HepG2 (cell line): ENCODE results near the gene CERS5. TPM values are rescaled to one million over a fixed set of nuclear protein-coding genes. Genes with fewer than 3 reads are reported as not detected.

ENCODE experiments used
- ATF1 ChIP-seq: IDR thresholded peaks from 2 replicates; pipeline ENCODE4 v1.6.1; 2016; ENCODE audit warnings: mild to moderate bottlenecking, control low read depth
- DMAP1 ChIP-seq: IDR thresholded peaks from 2 replicates; pipeline ENCODE4 v1.6.1; 2016
- MXD3 ChIP-seq: IDR thresholded peaks from 2 replicates; pipeline ENCODE4 v1.6.1; 2016; ENCODE audit warnings: mild to moderate bottlenecking, missing biosample characterization, missing genetic modification reagents
- NR2F6 ChIP-seq, 2 experiments: IDR thresholded peaks; 2 replicates each; pipeline ENCODE4 v1.6.1; 2016; ENCODE audit warnings: antibody characterized with exemption in 1 of 2, mild to moderate bottlenecking in 1 of 2
- PRDM4 ChIP-seq: sonication (generic); formaldehyde crosslinking; IDR thresholded peaks from 2 replicates; pipeline ENCODE4 v1.9.0; 2021; ENCODE audit warnings: missing genetic modification reagents, borderline replicate concordance
- XBP1 ChIP-seq: sonication (generic); formaldehyde crosslinking; IDR thresholded peaks from 2 replicates; pipeline ENCODE4 v1.5.0; 2020; ENCODE audit warnings: missing genetic modification reagents
- ZMAT3 ChIP-seq: sonication (generic); formaldehyde crosslinking; conservative IDR thresholded peaks from 2 replicates; pipeline ENCODE4 v1.7.0; 2021; ENCODE audit warnings: missing genetic modification reagents
- ZNF251 ChIP-seq: sonication (generic); formaldehyde crosslinking; IDR thresholded peaks from 2 replicates; pipeline ENCODE4 v1.9.0; 2021; ENCODE audit warnings: mild to moderate bottlenecking, missing genetic modification reagents
- ZSCAN5A ChIP-seq: sonication (generic); formaldehyde crosslinking; IDR thresholded peaks from 2 replicates; pipeline ENCODE4 v1.8.0; 2022; ENCODE audit warnings: mild to moderate bottlenecking, missing genetic modification reagents, borderline replicate concordance
- polyA plus RNA-seq, 8 experiments: library from polyadenylated mRNA; depleted of rRNA in 3 of 8; stranded (reverse) in 7 of 8; unstranded in 1 of 8; fragments of >200 nt; fragmentation: Illumina TruSeq in 4 of 8; extraction: Trizol in 4 of 8; gene quantifications; 2 replicates each; pipeline versions ENCODE4 v1.2.1 to v1.2.3, GENCODE V29; 2011 to 2016; ENCODE audit warnings: low read depth in 4 of 8, missing spikeins in 1 of 8, mixed read lengths in 1 of 8; ENCODE audit not compliant: insufficient read depth in 1 of 8
- total RNA-seq, 5 experiments: library from RNA; depleted of rRNA; stranded (reverse); fragments of >200 nt; fragmentation: Illumina TruSeq; extraction: Trizol; gene quantifications; 2 replicates each; pipeline ENCODE4 v1.2.3, GENCODE V29; 2016; ENCODE audit warnings: low read depth in 1 of 5
- TF ChIP-seq, protein P1 (sequence below): sonication (generic); formaldehyde crosslinking; IDR thresholded peaks from 2 replicates; pipeline ENCODE4 v1.4.0; 2020; ENCODE audit warnings: missing genetic modification reagents
- TF ChIP-seq, protein P2 (sequence below): sonication (generic); formaldehyde crosslinking; IDR thresholded peaks from one replicate; pipeline ENCODE4 v1.5.1; 2020; ENCODE audit warnings: mild to moderate bottlenecking, missing genetic modification reagents; ENCODE audit errors: not compliant biosample characterization
- TF ChIP-seq, protein P3 (sequence below): sonication (generic); formaldehyde crosslinking; IDR thresholded peaks from 2 replicates; pipeline ENCODE4 v1.9.0; 2022; ENCODE audit warnings: missing genetic modification reagents, mild to moderate bottlenecking, borderline replicate concordance

The CERS5 gene
- total and polyA plus RNA-seq, 2 of the 13 experiments (the other 11 are each of a cell fraction or from before 2014, with no cell fraction given): 22.3 to 48.8 TPM

DNA sequence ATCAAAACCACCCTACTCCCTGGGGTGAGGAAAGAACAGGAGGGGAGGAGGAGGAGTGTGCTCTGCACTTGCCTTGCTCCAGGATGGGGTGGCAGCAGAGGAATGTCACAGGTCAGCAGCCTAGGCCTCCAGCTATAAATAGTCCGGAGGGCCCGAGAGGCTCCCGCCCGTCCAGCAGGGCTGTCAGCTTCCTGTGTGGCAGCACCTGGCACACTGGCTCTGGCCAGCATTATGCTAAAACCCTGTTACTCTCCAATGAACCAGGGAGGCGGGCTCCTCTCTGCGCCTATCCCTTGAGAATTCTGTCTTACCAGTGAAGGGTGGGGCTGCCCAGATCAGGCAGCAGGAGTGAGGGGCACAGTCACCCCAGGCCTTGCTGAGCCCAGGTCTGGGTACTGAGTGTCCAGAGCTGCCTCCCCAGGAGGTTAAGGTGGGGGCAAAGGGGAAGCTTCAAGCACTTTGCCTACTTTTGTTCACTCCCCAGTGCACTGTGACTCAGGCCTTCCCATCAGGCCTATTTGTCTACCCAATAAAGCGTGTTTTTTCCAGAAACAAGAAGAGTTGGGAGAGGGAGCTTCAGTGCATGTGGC, 56.3 kb downstream of the CERS5 start (continued):
- peak; percentile 20; the same call in 1 of the 2 replicates for TF ChIP-seq DMAP1
- no peak for TF ChIP-seq PRDM4 (CRISPR knock-in tag)
- peak; percentile 40; the same call in 1 of the 2 replicates for TF ChIP-seq MXD3 (CRISPR knock-in tag)
- TF ChIP-seq, protein P1, sequence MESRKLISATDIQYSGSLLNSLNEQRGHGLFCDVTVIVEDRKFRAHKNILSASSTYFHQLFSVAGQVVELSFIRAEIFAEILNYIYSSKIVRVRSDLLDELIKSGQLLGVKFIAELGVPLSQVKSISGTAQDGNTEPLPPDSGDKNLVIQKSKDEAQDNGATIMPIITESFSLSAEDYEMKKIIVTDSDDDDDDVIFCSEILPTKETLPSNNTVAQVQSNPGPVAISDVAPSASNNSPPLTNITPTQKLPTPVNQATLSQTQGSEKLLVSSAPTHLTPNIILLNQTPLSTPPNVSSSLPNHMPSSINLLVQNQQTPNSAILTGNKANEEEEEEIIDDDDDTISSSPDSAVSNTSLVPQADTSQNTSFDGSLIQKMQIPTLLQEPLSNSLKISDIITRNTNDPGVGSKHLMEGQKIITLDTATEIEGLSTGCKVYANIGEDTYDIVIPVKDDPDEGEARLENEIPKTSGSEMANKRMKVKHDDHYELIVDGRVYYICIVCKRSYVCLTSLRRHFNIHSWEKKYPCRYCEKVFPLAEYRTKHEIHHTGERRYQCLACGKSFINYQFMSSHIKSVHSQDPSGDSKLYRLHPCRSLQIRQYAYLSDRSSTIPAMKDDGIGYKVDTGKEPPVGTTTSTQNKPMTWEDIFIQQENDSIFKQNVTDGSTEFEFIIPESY (CRISPR knock-in tag): no peak
- no peak for TF ChIP-seq ATF1
- TF ChIP-seq XBP1 (CRISPR knock-in tag): no peak
- TF ChIP-seq ZNF251 (CRISPR knock-in tag): no peak
- TF ChIP-seq, protein P2, sequence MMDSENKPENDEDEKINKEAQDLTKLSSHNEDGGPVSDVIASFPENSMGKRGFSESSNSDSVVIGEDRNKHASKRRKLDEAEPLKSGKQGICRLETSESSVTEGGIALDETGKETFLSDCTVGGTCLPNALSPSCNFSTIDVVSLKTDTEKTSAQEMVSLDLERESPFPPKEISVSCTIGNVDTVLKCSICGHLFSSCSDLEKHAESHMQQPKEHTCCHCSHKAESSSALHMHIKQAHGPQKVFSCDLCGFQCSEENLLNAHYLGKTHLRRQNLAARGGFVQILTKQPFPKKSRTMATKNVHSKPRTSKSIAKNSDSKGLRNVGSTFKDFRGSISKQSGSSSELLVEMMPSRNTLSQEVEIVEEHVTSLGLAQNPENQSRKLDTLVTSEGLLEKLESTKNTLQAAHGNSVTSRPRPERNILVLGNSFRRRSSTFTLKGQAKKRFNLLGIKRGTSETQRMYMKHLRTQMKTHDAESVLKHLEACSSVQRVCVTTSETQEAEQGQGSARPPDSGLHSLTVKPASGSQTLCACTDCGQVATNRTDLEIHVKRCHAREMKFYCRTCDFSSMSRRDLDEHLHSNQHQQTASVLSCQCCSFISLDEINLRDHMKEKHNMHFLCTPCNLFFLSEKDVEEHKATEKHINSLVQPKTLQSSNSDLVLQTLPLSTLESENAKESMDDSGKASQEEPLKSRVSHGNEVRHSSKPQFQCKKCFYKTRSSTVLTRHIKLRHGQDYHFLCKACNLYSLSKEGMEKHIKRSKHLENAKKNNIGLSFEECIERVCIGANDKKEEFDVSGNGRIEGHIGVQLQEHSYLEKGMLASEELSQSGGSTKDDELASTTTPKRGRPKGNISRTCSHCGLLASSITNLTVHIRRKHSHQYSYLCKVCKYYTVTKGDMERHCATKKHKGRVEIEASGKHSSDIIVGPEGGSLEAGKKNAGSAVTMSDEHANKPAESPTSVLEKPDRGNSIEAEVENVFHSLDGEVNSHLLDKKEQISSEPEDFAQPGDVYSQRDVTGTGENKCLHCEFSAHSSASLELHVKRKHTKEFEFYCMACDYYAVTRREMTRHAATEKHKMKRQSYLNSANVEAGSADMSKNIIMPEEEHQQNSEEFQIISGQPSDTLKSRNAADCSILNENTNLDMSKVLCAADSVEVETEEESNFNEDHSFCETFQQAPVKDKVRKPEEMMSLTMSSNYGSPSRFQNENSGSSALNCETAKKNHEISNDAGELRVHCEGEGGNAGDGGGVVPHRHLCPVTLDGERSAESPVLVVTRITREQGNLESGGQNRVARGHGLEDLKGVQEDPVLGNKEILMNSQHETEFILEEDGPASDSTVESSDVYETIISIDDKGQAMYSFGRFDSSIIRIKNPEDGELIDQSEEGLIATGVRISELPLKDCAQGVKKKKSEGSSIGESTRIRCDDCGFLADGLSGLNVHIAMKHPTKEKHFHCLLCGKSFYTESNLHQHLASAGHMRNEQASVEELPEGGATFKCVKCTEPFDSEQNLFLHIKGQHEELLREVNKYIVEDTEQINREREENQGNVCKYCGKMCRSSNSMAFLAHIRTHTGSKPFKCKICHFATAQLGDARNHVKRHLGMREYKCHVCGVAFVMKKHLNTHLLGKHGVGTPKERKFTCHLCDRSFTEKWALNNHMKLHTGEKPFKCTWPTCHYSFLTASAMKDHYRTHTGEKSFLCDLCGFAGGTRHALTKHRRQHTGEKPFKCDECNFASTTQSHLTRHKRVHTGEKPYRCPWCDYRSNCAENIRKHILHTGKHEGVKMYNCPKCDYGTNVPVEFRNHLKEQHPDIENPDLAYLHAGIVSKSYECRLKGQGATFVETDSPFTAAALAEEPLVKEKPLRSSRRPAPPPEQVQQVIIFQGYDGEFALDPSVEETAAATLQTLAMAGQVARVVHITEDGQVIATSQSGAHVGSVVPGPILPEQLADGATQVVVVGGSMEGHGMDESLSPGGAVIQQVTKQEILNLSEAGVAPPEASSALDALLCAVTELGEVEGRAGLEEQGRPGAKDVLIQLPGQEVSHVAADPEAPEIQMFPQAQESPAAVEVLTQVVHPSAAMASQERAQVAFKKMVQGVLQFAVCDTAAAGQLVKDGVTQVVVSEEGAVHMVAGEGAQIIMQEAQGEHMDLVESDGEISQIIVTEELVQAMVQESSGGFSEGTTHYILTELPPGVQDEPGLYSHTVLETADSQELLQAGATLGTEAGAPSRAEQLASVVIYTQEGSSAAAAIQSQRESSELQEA (CRISPR knock-in tag): no peak
- no peak for TF ChIP-seq ZMAT3
- no peak for TF ChIP-seq NR2F6 (IDR thresholded peaks at IDR 0.05)
- 0 out of 2 replicates have a peak, but pooled peaks have one; percentile 50 for TF ChIP-seq NR2F6 (CRISPR knock-in tag; IDR thresholded peaks at IDR 0.05)
- TF ChIP-seq ZSCAN5A (CRISPR knock-in tag): no peak
- TF ChIP-seq, protein P3, sequence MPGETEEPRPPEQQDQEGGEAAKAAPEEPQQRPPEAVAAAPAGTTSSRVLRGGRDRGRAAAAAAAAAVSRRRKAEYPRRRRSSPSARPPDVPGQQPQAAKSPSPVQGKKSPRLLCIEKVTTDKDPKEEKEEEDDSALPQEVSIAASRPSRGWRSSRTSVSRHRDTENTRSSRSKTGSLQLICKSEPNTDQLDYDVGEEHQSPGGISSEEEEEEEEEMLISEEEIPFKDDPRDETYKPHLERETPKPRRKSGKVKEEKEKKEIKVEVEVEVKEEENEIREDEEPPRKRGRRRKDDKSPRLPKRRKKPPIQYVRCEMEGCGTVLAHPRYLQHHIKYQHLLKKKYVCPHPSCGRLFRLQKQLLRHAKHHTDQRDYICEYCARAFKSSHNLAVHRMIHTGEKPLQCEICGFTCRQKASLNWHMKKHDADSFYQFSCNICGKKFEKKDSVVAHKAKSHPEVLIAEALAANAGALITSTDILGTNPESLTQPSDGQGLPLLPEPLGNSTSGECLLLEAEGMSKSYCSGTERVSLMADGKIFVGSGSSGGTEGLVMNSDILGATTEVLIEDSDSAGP (CRISPR knock-in tag): peak; percentile 66
